Upper lobe of left lung (tissue), 6 donors: ENCODE data around the gene SERGEF. TPM values are rescaled to one million over a fixed set of nuclear protein-coding genes. Genes with fewer than 3 reads are reported as not detected.

Experiments used
- ATAC-seq, 2 donors: fragments of 200-7000 bp; cut with Tn5 transposase; one replicate each; pipeline ENCODE4 v1.9.1; 2022; ENCODE audit warnings: mild to moderate bottlenecking in 2 of 2, moderate library complexity in 2 of 2; ENCODE audit not compliant: low FRiP score in 2 of 2
- DNase-seq, 2 donors: peaks; one replicate each; pipeline ENCODE4 v3.0.0-alpha.2; 2019 to 2020
- H3K27ac ChIP-seq, 4 donors: fragments of 200-600 bp; sonication (generic); one replicate each; pipeline ENCODE4 v1.5.1; 2016 to 2019
- H3K27me3 ChIP-seq, 4 donors: fragments of 200-600 bp; sonication (generic); one replicate each; pipeline ENCODE4 v1.5.1; 2017 to 2019
- H3K36me3 ChIP-seq, 4 donors: fragments of 200-600 bp; sonication (generic); one replicate each; pipeline ENCODE4 v1.5.1; 2016 to 2019
- H3K4me1 ChIP-seq, 4 donors: fragments of 200-600 bp; sonication (generic); one replicate each; pipeline ENCODE4 v1.5.1; 2018 to 2019
- H3K4me3 ChIP-seq, 4 donors: fragments of 200-600 bp; sonication (generic); one replicate each; pipeline ENCODE4 v1.5.1; 2017 to 2019; ENCODE audit warnings: mild to moderate bottlenecking in 2 of 4, moderate library complexity in 1 of 4
- H3K9me3 ChIP-seq, 4 donors: fragments of 200-600 bp; sonication (generic); one replicate each; pipeline ENCODE4 v1.5.1; 2018 to 2019
- CTCF ChIP-seq, 6 experiments: fragments of 450-650 bp in 4 of 6; fragments of 200-600 bp in 2 of 6; sonication (generic) in 2 of 6; IDR thresholded peaks; one replicate each; pipeline ENCODE4 v1.5.1; 2016 to 2019; ENCODE audit warnings: antibody characterized with exemption in 6 of 6
- EP300 ChIP-seq, 4 donors: sonication (generic); formaldehyde crosslinking; IDR thresholded peaks; one replicate each; pipeline ENCODE4 v1.5.1; 2017; ENCODE audit warnings: antibody characterized with exemption in 4 of 4, control low read depth in 2 of 4
- POLR2A ChIP-seq, 4 donors: fragments of 450-650 bp; IDR thresholded peaks; one replicate each; pipeline ENCODE4 v1.5.1; 2016 to 2017; ENCODE audit warnings: antibody characterized with exemption in 4 of 4, mild to moderate bottlenecking in 2 of 4
- POLR2AphosphoS5 ChIP-seq, 2 donors: sonication (generic); formaldehyde crosslinking; IDR thresholded peaks; one replicate each; pipeline ENCODE4 v1.5.1; 2017; ENCODE audit warnings: antibody characterized with exemption in 2 of 2
- WGBS, 2 donors: methylation state at CpG; one replicate each; pipeline ENCODE4 v1.1.5; 2017 to 2018; 5-methylcytosine and 5-hydroxymethylcytosine counted together
- total RNA-seq, 6 donors: library from RNA; depleted of rRNA in 4 of 6; stranded (reverse); fragments of >200 nt in 4 of 6; gene quantifications; one replicate each; pipeline versions ENCODE4 v1.1.0 to v1.2.1, GENCODE V29; 2016 to 2021
- donor health status: DM: no; HTN: no; CAD: no; lungs with moderate emphysema.
- donor health status: DM: no; HTN: yes; CAD: no; lungs with severe emphysema.

SERGEF gene
- total RNA-seq, 6 donors from 2014 or later = 21.7 to 40.5 (median 34.8) TPM

GRCh38 chr11:17976651-17977050 lies 36.2 kb downstream of the SERGEF start:
- TF ChIP-seq EP300 (IDR thresholded peaks at IDR 0.05) (no peak), POLR2AphosphoS5 (IDR thresholded peaks at IDR 0.05) (no peak), CTCF (IDR thresholded peaks at IDR 0.05) (no peak), POLR2A (IDR thresholded peaks at IDR 0.05) (no peak)
- Histone ChIP-seq H3K4me1 (no peaks in the 10 kb centered on the region), H3K4me3 (no peak overlapping the region), H3K36me3 (peaks cover 0 to 11% (median 2%) of the 10 kb centered on the region in 4 donors), H3K9me3 (no peaks in the 10 kb centered on the region), H3K27me3 (no peaks in the 10 kb centered on the region), H3K27ac (no peak overlapping the region)
- DNase-seq (no peak), ATAC-seq (no peak)
- WGBS, 2 donors = 86% methylated on average over 1 of the region's 1 CpG; no CpG with 5 or more reads in 1 of the 2 donors

GRCh38 chr11:17974246-17974645 lies 38.6 kb downstream of the SERGEF start:
- no peak for TF ChIP-seq POLR2AphosphoS5 (IDR thresholded peaks at IDR 0.05)
- TF ChIP-seq CTCF (IDR thresholded peaks at IDR 0.05) = no peak
- TF ChIP-seq POLR2A (IDR thresholded peaks at IDR 0.05) = no peak
- TF ChIP-seq EP300 (IDR thresholded peaks at IDR 0.05) = no peak
- no peak overlapping the region for H3K27ac ChIP-seq
- H3K36me3 ChIP-seq = peaks cover 0 to 14% (median 8%) of the 10 kb centered on the region in 4 donors
- H3K27me3 ChIP-seq = no peaks in the 10 kb centered on the region
- H3K9me3 ChIP-seq = no peaks in the 10 kb centered on the region
- H3K4me1 ChIP-seq = no peaks in the 10 kb centered on the region
- ATAC-seq (no peak), DNase-seq (no peak)
- no peak overlapping the region for H3K4me3 ChIP-seq

- peak in 1 of 2 donors; percentile 21 for DNase-seq
- TF ChIP-seq POLR2A (IDR thresholded peaks at IDR 0.05) (no peak), CTCF (IDR thresholded peaks at IDR 0.05) (peak in 4 of 6 experiments; percentile 18 to 44 (median 25)), EP300 (IDR thresholded peaks at IDR 0.05) (no peak), POLR2AphosphoS5 (IDR thresholded peaks at IDR 0.05) (no peak)
Observed at GRCh38 chr11:17972987-17973386, 39.9 kb downstream of the SERGEF start.

GRCh38 chr11:17968206-17968605 lies 44.6 kb downstream of the SERGEF start:
- TF ChIP-seq EP300 (IDR thresholded peaks at IDR 0.05) (no peak), POLR2A (IDR thresholded peaks at IDR 0.05) (no peak), CTCF (IDR thresholded peaks at IDR 0.05) (no peak), POLR2AphosphoS5 (IDR thresholded peaks at IDR 0.05) (no peak)
- ATAC-seq (no peak), DNase-seq (no peak)
- Histone ChIP-seq H3K27me3 (no peaks in the 10 kb centered on the region), H3K36me3 (peaks cover 0 to 13% (median 11%) of the 10 kb centered on the region in 4 donors), H3K27ac (no peak overlapping the region), H3K4me1 (no peaks in the 10 kb centered on the region), H3K9me3 (no peaks in the 10 kb centered on the region), H3K4me3 (no peak overlapping the region)
- 93 to 96% methylated on average over 1 of the region's 1 CpG for WGBS, 2 donors

More at GRCh38 chr11:17972987-17973386, 39.9 kb downstream of the SERGEF start:
- no peaks in the 10 kb centered on the region for H3K4me1 ChIP-seq
- peaks cover 0 to 14% (median 8%) of the 10 kb centered on the region in 4 donors for H3K36me3 ChIP-seq
- peak in 1 of 2 donors; percentile 88 for ATAC-seq
- no peaks in the 10 kb centered on the region for H3K9me3 ChIP-seq
- WGBS, 2 donors = 57 to 65% methylated on average over 4 to 5 of the region's 5 CpGs
- H3K4me3 ChIP-seq = no peak overlapping the region
- no peaks in the 10 kb centered on the region for H3K27me3 ChIP-seq
- H3K27ac ChIP-seq = no peak overlapping the region

GRCh38 chr11:17967661-17968060 lies 45.2 kb downstream of the SERGEF start:
- DNase-seq = no peak
- H3K36me3 ChIP-seq = peaks cover 0 to 13% (median 11%) of the 10 kb centered on the region in 4 donors
- no peaks in the 10 kb centered on the region for H3K9me3 ChIP-seq
- H3K27ac ChIP-seq = no peak overlapping the region
- H3K27me3 ChIP-seq = no peaks in the 10 kb centered on the region
- no peak overlapping the region for H3K4me3 ChIP-seq
- no peak for TF ChIP-seq POLR2AphosphoS5 (IDR thresholded peaks at IDR 0.05)
- no peak for TF ChIP-seq CTCF (IDR thresholded peaks at IDR 0.05)
- TF ChIP-seq POLR2A (IDR thresholded peaks at IDR 0.05) = no peak
- no peak for TF ChIP-seq EP300 (IDR thresholded peaks at IDR 0.05)
- peak in 1 of 2 donors; percentile 37 for ATAC-seq
- no peaks in the 10 kb centered on the region for H3K4me1 ChIP-seq
